ENCODE measurements around the gene GAPDH.

- TF ChIP-seq CTCF (IDR thresholded peaks at IDR 0.05) (no peak), POLR2A (IDR thresholded peaks at IDR 0.05) (no peak)
Observed at GRCh38 chr12:6534695-6534944, 303 bp downstream of the GAPDH start.

Measured in uterus (tissue), 2 donors.